ENCODE results near the gene USP5.
A peak's percentile ranks its signal among the peaks of the same experiment; 100 is the strongest.

The USP5 gene, protein sequence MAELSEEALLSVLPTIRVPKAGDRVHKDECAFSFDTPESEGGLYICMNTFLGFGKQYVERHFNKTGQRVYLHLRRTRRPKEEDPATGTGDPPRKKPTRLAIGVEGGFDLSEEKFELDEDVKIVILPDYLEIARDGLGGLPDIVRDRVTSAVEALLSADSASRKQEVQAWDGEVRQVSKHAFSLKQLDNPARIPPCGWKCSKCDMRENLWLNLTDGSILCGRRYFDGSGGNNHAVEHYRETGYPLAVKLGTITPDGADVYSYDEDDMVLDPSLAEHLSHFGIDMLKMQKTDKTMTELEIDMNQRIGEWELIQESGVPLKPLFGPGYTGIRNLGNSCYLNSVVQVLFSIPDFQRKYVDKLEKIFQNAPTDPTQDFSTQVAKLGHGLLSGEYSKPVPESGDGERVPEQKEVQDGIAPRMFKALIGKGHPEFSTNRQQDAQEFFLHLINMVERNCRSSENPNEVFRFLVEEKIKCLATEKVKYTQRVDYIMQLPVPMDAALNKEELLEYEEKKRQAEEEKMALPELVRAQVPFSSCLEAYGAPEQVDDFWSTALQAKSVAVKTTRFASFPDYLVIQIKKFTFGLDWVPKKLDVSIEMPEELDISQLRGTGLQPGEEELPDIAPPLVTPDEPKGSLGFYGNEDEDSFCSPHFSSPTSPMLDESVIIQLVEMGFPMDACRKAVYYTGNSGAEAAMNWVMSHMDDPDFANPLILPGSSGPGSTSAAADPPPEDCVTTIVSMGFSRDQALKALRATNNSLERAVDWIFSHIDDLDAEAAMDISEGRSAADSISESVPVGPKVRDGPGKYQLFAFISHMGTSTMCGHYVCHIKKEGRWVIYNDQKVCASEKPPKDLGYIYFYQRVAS

DNA sequence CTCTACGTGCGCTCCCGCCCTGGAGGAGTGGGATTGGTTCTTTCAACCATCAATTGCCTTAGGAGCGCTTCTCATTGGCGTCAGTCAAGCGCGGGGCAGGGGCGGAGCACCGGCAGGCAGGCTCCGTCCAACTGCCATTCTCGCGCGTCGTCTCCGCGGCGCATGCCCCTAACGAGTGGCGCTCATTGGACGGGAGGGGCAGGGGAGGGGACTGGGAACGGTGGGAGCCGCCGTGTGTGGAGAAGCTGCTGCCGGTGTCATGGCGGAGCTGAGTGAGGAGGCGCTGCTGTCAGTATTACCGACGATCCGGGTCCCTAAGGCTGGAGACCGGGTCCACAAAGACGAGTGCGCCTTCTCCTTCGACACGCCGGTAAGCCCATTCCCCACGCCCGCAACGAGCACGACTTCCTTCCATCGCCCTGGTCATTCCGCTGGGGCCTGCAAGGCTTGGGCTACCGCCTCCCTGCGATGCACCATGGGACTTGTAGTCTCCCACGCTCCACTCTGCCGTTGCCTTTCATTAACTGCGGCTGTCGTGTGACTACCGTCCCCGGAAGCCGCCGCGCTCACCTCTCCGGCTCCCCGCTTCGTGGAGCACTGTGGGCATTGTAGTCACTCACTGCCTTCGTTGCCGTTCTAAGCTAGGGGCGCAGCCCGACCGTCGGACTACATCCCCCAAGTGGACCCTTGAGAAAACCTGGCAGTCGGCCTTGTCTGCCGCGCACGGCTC is at the start of gene USP5:
Gene USP5, plus strand, starts transcription at position 230 of the 730 bp plus-strand sequence. Its CDS starts 30 bp downstream, at position 260.
- DNase-seq = peak; percentile 100

DNA sequence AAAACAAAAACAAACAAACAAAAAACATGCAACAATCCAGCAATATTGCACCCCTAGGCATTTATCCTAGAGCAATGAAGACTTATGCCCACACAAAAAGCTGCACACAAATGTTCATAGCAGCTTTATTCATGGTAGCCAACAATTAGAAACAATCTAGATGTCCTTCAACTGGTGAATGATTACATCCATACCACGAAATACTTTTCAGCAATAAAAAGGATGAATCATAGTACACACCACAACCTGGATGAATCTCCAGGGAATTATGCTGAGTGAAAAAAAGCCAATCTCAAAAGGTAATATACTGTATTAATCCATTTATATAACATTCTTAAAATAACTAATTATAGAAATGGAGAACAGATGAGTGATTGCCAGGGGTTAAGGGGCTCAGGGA is 44.8 kb upstream of the USP5 start:
- no peak for DNase-seq

DNA sequence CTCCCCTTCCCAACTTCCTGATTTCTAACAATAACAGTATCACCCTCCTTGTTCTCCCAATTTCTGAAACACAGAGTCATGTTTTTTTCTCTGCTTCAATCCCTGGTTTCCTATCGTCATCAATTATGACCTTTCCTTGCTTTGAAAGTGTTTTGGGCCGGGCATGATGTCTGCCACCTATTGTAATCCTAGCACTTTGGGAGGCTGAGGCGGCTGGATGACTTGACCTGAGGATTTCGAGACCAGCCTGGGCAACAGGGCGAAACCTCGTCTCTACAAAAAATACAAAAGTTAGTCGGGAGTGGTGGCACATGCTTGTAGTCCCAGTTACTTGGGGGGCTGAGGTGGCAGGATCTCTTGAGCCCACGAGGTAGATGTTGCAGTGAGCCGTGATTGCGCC is 42.9 kb upstream of the USP5 start:
- no peak for DNase-seq

DNA sequence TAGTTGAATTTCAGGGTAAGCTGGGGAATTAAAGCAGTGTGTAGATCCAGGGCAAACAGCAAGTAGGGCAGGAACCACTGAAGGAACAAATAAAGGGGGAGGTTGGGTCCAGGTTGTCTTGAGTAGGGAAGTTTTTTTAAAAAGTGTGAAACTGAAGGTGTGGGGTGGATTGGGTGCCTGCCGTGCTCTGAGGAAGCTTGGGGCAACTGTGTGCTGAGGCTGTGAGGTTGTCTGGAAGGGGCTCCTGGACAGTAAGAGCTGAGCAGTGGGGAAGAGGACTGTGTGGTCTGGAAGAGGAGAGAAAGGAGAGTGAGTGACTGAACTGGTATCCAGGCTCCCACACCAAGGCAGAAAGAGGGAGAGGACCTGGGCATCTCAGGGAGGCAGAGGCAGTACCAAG is 41.2 kb upstream of the USP5 start:
- DNase-seq = no peak

DNA sequence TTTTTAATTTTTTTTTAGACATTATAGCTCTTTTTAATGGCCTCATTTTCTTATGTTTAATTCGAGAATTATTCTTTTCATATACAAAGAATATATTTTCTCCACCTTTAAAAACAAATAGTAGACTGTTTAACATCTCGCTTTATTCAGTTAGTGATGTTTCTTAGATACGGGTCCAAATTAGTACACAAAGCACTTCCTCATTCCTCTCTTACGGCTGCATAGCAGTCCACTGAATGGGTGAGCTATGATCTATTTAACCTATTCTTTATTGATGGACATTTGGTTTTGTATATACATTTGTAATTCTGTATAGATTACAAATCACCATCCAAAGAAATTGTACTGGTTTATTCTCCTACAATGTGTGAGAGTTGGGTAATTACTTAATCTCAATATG is 38.6 kb upstream of the USP5 start:
- no peak for DNase-seq

DNA sequence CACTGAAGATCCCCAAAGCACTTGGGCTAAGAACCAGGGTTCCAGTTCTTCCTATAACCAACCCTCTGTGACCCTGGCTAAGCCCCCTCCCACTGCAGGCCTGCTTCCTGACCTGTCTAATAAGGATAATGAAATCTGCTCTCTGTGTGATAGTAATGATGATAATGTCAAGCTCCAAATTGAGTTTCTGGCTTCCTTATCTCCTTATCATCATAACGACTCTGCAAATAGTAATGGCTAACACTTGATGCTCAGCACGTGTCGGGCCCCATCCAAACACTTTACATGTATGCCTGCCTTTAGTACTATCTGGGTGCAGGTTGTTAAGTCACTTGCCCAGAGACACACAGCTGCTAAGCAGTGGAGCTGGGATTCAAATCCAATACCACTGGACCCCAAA is 35.4 kb upstream of the USP5 start:
- DNase-seq = no peak

DNA sequence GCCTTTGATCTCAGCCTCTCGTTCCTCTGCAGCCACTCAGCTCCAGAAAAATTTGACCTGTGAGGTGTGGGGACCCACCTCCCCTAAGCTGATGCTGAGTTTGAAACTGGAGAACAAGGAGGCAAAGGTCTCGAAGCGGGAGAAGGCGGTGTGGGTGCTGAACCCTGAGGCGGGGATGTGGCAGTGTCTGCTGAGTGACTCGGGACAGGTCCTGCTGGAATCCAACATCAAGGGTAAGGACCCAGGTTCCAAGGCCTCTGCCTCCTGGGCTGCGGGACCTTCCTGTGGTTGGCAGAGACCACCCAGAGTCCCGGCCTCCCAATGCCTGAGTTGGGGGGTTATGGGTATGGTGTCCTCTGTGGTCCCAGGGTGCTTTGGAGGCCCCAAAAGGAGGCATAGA is 34.9 kb upstream of the USP5 start:
- DNase-seq = no peak

DNA sequence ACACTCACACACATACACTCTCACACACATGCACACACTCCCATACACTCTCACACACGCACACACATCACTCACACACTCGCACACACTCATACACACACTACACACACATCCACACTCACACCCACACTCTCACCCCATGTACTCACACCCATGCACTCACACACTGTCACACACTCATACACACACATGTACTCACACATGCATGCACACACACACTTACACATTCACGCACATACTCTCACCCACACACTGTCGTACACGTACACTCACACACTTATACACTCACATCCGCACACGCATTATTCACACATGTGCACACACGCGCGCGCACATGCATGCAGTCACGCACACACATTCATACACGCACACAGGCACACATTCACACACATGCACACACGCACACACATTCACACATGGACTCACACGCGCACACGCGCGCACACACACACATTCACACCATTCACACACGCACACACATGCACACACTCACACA is 34.2 kb upstream of the USP5 start:
- no peak for DNase-seq

DNA sequence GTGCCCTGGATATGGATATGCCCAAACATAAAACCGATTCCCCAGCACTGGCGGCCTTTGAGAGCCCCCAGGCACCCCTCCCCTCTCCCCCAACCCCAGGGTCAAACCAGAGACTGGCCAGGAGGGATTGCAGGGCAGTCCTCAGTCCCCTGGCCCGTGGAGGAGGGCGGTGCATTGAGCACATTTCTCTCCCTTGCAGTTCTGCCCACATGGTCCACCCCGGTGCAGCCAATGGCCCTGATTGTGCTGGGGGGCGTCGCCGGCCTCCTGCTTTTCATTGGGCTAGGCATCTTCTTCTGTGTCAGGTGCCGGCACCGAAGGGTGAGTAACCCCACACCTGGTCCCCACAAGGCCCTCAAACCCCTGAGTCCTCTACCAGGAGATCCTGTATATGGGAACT is 33.7 kb upstream of the USP5 start:
- DNase-seq = no peak

DNA sequence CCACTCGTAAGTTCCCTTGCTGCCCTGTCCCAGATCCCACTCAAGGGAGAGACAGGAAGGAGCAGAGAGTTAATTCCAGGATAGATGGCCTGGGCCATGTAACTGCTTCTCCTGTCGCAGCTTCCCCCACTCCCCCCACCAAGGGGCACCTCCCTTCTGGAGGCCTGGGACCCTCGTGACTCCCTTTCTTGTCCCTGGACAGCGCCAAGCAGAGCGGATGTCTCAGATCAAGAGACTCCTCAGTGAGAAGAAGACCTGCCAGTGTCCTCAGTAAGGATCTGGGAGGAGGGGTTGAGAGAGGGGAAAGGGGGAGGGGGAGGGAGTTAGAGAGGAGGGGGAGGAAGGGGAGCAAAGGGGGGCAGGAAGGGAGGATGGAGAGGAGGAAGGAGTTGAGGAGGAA is 33.3 kb upstream of the USP5 start:
- no peak for DNase-seq

DNA sequence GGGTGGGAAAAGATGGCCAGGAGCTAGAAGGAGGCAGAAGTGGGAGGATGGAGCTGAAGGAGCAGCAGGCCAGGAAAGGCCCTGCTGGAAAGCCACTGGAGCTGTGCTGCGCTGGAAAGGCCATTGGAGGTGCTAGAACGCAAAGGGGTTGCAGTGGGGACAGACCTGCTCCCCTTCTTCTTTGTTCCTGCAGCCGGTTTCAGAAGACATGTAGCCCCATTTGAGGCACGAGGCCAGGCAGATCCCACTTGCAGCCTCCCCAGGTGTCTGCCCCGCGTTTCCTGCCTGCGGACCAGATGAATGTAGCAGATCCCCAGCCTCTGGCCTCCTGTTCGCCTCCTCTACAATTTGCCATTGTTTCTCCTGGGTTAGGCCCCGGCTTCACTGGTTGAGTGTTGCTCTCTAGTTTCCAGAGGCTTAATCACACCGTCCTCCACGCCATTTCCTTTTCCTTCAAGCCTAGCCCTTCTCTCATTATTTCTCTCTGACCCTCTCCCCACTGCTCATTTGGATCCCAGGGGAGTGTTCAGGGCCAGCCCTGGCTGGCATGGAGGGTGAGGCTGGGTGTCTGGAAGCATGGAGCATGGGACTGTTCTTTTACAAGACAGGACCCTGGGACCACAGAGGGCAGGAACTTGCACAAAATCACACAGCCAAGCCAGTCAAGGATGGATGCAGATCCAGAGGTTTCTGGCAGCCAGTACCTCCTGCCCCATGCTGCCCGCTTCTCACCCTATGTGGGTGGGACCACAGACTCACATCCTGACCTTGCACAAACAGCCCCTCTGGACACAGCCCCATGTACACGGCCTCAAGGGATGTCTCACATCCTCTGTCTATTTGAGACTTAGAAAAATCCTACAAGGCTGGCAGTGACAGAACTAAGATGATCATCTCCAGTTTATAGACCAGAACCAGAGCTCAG is 32.6 kb upstream of the USP5 start:
- no peak for DNase-seq

DNA sequence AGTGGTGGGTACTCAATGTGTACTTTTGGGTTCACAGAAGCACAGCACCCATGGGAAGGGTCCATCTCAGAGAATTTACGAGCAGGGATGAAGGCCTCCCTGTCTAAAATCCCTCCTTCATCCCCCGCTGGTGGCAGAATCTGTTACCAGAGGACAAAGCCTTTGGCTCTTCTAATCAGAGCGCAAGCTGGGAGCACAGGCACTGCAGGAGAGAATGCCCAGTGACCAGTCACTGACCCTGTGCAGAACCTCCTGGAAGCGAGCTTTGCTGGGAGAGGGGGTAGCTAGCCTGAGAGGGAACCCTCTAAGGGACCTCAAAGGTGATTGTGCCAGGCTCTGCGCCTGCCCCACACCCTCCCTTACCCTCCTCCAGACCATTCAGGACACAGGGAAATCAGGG is 31.8 kb upstream of the USP5 start:
- no peak for DNase-seq

DNA sequence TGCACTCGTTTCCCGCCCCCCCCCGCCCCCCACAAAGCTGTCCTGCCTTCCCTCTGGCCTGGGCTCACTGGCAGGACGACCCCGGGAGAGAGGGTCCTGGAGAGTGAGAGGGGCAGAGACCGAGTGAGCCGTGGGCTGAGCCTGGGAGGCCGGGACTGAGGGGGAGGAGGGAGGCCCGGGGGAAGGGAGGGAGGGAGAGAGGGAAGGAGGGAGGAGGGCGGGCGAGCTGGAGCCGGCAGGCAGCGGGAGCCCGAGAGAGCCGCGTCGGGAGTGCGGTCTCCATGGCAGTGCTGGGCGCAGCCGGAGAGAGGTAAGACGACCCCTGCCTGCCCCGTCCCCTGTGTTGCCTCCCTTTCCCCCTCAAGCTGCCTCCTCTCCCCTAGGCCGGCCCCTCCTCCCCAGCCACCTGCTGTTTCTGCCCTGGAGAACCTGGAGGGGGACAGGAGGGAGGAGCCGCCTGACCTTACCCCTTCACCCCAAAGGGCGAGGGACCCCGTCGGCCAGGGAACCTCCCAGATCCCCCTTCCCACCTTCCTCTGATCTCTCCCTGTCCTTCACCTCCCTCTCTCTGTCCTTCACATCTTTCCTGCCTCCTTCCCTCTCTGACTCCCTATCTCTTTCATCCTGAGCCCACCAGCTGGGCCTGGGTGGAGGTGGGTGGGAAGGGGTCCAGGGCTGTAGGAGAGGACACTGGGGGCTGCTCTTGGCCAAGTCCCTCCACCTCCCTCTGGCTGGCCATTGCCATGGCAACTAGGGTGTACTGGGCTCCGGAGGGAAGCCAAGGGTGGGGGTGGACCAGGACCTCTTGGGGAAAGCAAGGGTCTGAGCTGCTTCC is 30.1 kb upstream of the USP5 start, which contains the start of gene GPR162:
Gene GPR162, plus strand, starts transcription at position 231 of the 835 bp plus-strand sequence. CDS start 2,078 bp downstream, outside the sequence.
- peak; percentile 38 for DNase-seq

DNA sequence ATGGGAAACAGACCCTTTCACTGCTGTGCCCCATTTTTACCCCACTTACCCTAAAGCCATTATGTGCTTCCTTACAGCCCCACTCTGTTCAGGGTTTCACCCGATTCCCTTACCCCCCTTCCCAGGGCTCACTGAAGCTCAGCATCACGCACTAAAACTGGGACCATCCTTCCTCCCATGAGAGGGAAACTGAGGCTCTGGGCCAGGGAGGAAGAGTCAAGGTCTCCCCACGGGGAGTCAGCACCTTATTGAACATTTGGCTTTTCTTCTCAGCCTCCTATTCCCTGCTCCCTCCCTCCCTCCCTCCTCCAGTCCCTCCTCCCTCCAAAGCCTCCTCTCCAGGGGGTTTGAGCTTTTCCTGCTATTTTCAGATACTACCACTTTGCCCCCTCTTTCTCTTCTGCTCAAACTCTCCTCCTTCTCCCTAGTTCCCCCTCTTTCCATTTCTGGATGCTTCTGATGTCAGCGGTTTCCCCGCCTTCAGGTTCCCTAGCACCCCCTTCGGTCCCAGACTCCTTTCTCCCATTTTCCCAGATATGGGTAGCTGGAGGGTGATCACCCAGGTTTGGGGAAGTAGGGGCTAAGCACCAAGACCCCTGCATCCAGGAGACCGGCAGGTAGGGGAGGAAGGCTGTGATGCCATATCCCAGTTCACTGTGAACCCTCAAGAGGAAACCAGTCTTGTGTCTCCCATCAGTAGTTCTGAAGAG is 29.4 kb upstream of the USP5 start:
- DNase-seq = no peak

DNA sequence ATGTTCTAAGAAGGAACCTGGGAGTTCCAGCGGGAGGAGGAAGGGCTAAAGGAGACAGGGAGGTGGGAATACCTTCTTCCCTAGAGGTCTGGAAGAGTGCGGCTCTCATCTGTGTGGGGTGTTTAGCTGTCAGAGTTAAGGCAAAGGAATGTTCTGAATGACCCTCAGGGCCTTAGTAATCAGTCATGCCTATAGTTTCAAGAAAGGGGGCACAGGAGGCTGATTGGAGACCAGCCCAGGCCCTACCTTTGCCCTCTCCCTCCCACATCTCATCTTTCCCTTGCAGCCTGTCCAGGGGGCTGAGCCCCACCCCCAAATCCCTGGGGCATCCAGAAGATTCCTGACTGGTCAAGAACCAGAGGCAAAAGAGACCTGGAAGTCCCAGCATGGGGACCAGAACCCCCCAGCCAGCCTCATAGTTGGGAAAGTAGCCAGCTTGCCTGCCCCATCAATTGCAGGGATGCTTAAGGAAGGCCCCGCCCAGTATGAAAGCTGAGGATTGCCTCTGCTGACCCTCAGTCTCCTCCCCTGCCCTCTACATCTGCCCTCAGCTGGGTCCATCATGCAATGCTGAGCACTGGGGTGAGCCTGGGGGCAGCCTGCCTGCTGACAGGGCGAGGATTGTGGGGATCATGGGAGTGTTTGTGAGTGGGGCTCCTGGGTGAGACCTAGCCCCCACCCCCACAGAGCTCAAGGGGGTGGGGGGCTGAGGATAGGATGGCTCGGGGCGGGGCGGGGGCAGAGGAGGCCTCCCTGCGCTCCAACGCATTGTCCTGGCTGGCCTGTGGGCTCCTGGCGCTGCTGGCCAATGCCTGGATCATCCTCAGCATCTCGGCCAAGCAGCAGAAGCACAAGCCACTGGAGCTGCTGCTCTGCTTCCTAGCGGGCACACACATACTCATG is 28.5 kb upstream of the USP5 start:
- DNase-seq = no peak

DNA sequence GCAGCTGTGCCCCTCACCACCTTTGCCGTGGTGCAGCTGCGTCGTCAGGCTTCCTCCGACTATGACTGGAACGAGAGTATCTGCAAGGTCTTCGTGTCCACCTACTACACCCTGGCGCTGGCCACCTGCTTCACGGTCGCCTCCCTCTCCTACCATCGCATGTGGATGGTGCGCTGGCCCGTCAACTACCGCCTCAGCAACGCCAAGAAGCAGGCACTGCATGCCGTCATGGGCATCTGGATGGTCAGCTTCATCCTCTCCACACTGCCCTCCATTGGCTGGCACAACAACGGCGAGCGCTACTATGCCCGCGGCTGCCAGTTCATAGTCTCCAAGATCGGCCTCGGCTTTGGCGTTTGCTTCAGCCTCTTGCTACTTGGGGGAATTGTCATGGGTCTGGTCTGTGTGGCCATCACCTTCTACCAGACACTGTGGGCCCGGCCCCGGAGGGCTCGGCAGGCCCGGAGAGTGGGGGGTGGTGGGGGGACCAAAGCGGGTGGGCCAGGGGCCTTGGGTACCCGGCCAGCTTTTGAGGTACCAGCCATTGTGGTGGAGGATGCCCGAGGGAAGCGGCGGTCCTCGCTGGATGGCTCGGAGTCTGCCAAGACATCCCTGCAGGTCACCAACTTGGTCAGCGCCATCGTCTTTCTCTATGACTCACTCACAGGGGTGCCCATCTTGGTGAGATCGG is 27.7 kb upstream of the USP5 start:
- DNase-seq = no peak

DNA sequence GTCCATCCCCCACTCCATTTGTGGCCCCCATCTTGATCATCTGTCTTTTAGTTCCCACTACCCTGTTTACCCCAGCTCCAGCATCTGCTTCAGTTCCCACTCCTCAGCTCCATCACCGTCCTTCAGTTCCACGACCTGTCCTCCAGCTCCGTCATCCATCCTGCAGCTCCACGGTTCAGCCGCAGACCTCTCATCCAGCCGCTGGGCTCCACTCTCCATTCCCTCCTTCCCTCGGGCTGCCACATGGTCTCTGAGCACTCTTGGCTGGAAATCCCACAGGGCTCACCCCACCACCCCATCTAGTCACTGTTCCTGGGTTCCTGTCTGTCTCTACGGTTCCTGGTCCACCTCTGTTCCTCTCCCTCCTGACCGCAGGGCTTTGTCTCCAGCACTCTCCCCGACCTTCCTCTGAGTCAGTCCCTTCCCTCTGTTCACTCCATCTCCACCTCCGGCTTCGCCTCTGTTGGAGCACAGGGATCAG is 27.0 kb upstream of the USP5 start:
- DNase-seq = no peak

DNA sequence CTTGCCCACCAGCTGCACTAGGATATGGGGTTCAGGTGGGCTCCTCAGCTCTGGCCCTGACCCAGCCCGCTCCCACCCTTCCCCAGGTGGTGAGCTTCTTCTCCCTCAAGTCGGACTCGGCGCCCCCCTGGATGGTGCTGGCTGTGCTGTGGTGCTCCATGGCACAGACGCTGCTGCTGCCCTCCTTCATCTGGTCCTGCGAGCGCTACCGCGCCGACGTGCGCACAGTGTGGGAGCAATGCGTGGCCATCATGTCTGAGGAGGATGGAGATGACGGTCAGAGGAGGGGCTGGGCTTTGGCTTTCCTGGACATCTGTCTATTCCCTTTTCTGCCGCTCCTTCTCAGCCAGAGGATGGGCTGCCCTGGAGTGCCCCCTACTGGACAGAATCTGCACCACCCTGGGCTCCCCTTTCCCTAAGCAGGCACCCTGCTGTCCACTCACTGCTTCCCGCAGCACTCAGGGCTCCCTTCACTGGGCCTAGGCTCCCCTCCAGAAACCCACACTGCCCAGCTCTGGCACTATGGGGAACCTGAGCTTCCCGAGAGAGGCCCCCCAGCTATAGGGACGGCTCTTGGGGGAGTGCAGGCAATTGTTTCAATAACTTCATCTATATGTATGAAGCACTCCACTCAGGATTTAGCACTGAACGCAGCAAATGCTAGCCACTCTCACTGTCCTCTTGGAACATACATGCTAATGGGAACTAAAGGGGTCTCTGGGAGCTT is 26.4 kb upstream of the USP5 start:
- peak; percentile 85 for DNase-seq
